Thyroid gland (tissue), 4 donors: ENCODE measurements around the gene ERP29. TPM values are rescaled to one million over a fixed set of nuclear protein-coding genes. Genes with fewer than 3 reads are reported as not detected.
"Not testable (repeated sequence)": the region's sequence is repeated elsewhere in the genome, so short reads cannot be mapped to it uniquely, and the experiment has no call there.

Experiments
- DNase-seq, 2 donors: peaks; one replicate each; pipeline ENCODE4 v3.0.0-alpha.2; 2019
- H3K27ac ChIP-seq, 3 donors: fragments of 200-600 bp; sonication (generic); 1 replicate in 2 of 3; 2 replicates in 1 of 3; pipeline ENCODE4 v1.5.1; 2016 to 2019; ENCODE audit warnings: mild to moderate bottlenecking in 1 of 3, moderate library complexity in 1 of 3
- H3K27me3 ChIP-seq: fragments of 200-600 bp; sonication (generic); one replicate; pipeline ENCODE4 v1.5.1; 2019
- H3K36me3 ChIP-seq, 2 donors: fragments of 200-600 bp; sonication (generic); one replicate each; pipeline ENCODE4 v1.5.1; 2016 to 2019
- H3K4me1 ChIP-seq, 2 donors: fragments of 200-600 bp; sonication (generic); one replicate each; pipeline ENCODE4 v1.5.1; 2017 to 2019
- H3K4me3 ChIP-seq, 3 donors: fragments of 200-600 bp; sonication (generic); replicated peaks in 1 of 3; 1 replicate in 2 of 3; 2 replicates in 1 of 3; pipeline ENCODE4 v1.5.1; 2016; ENCODE audit warnings: mild to moderate bottlenecking in 1 of 3
- H3K9me3 ChIP-seq: fragments of 200-600 bp; sonication (generic); one replicate; pipeline ENCODE4 v1.5.1; 2017
- POLR2A ChIP-seq, 2 donors: fragments of 450-650 bp; IDR thresholded peaks; one replicate each; pipeline ENCODE4 v1.6.1; 2017; ENCODE audit warnings: antibody characterized with exemption in 2 of 2, mild to moderate bottlenecking in 2 of 2, moderate library complexity in 1 of 2
- WGBS, 2 donors: methylation state at CpG; one replicate each; pipeline ENCODE4 v1.1.5; 2017; 5-methylcytosine and 5-hydroxymethylcytosine counted together
- intact Hi-C: fragments of 100-400 bp; cut with DNase I; formaldehyde crosslinking; loops from one replicate; pipeline ENCODE4 v1.15.1; 2023
- total RNA-seq, 4 donors: library from RNA; depleted of rRNA; stranded (reverse); fragments of >200 nt; gene quantifications; one replicate each; pipeline ENCODE4 v1.2.3, GENCODE V29; 2016
- TF ChIP-seq, protein P1 (sequence below), 6 experiments: fragments of 200-600 bp in 3 of 6; fragments of 450-650 bp in 3 of 6; sonication (generic) in 3 of 6; IDR thresholded peaks; one replicate each; pipeline ENCODE4 v1.5.1; 2016 to 2019; ENCODE audit warnings: antibody characterized with exemption in 6 of 6, mild to moderate bottlenecking in 2 of 6, inconsistent platforms in 1 of 6, moderate library complexity in 1 of 6

ERP29 gene
- total RNA-seq, 4 donors from 2014 or later: 66.1 to 93.3 (median 80.7) TPM

DNA sequence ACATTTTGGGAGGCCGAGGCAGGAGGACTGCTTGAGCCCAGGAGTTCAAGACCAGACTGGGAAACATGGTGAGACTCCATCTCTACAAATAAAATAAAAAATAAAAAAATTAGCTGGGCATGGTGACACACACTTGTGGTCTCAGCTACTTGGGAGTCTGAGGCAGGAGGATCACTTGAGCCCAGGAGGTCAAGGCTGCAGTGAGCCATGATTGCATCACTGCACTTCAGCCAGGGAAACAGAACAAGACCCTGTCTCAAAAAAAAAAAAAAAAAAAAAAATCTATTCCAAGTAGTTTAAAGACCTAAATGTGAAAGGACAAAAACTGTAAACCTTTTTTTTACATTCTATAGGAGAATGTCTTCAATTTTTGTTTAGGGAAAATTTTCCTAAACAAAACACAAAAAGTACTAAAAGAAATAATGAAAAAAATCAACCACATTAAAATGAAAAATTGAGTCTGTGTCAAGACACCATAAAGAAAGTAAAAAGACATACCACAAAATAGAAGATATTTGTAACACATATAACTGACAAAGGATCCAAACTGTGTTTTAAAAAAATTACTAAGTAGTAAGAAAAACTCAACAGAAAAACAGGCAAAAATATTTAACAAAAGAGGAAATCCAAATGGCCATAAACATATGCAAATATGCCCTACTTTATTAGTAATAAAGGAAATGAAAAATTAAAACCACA is 17.3 kb upstream of the ERP29 start:
- Histone ChIP-seq H3K27me3 (no peaks in the 10 kb centered on the region), H3K4me3 (no peak overlapping the region), H3K4me1 (peaks cover 0 to 7% of the 10 kb centered on the region in 2 donors), H3K36me3 (no peaks in the 10 kb centered on the region), H3K27ac (no peak overlapping the region), H3K9me3 (no peaks in the 10 kb centered on the region)
- TF ChIP-seq POLR2A (IDR thresholded peaks at IDR 0.05): no peak
- TF ChIP-seq, protein P1, sequence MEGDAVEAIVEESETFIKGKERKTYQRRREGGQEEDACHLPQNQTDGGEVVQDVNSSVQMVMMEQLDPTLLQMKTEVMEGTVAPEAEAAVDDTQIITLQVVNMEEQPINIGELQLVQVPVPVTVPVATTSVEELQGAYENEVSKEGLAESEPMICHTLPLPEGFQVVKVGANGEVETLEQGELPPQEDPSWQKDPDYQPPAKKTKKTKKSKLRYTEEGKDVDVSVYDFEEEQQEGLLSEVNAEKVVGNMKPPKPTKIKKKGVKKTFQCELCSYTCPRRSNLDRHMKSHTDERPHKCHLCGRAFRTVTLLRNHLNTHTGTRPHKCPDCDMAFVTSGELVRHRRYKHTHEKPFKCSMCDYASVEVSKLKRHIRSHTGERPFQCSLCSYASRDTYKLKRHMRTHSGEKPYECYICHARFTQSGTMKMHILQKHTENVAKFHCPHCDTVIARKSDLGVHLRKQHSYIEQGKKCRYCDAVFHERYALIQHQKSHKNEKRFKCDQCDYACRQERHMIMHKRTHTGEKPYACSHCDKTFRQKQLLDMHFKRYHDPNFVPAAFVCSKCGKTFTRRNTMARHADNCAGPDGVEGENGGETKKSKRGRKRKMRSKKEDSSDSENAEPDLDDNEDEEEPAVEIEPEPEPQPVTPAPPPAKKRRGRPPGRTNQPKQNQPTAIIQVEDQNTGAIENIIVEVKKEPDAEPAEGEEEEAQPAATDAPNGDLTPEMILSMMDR (IDR thresholded peaks at IDR 0.05): no peak
- DNase-seq: no peak
- intact Hi-C loops: no loop called here
- 93 to 100% methylated on average over 1 of the region's 1 CpG for WGBS, 2 donors

DNA sequence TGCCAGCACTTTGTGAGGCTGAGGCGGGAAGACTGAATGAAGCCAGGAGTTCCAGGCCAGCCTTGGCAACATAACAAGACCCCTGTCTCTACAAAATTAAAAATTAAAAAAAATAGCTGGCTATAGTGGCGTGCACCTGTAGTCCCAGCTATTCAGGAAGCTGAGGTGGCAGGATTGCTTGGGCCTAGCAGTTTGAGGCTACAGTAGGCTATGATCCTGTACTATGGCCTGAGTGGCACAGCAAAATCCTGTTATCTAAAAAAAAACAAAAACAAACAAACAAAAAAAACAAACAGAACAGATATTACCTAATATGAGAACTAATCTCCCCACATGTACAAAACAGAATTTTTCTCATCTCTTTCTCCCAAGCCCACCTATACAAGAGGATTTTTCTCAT is 15.9 kb upstream of the ERP29 start:
- Histone ChIP-seq H3K4me1 (peaks cover 0 to 7% of the 10 kb centered on the region in 2 donors), H3K27ac (no peak overlapping the region), H3K36me3 (no peaks in the 10 kb centered on the region), H3K27me3 (no peaks in the 10 kb centered on the region), H3K9me3 (no peaks in the 10 kb centered on the region), H3K4me3 (no peak overlapping the region)
- 95 to 98% methylated on average over 2 of the region's 2 CpGs for WGBS, 2 donors
- no peak for TF ChIP-seq POLR2A (IDR thresholded peaks at IDR 0.05)
- TF ChIP-seq, protein P1 (IDR thresholded peaks at IDR 0.05): no peak
- intact Hi-C loops: no loop called here
- no peak for DNase-seq

DNA sequence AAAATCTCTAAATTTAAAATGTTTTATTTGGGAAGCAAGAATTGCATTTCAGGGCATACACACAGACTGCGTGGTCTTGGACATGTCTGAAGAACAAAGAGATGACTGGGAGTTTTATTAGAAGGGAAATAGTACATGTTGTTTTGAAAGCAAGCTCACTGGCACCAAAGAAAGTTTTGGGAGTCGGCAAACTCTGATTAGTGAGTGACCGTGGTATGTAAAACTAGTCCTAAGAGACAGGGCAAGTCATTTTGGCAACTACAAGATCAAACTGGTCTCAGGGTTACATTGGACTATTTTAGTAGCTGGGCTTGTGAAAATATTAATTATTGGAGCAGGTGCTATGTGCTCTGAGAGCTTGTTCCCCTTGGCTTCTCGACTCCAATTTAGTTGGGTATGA is 15.2 kb upstream of the ERP29 start:
- no peak for DNase-seq
- H3K27me3 ChIP-seq: no peaks in the 10 kb centered on the region
- H3K4me3 ChIP-seq: no peak overlapping the region
- peaks cover 0 to 7% of the 10 kb centered on the region in 2 donors for H3K4me1 ChIP-seq
- no peaks in the 10 kb centered on the region for H3K9me3 ChIP-seq
- intact Hi-C loops: no loop called here
- H3K27ac ChIP-seq: no peak overlapping the region
- TF ChIP-seq, protein P1 (IDR thresholded peaks at IDR 0.05): no peak
- TF ChIP-seq POLR2A (IDR thresholded peaks at IDR 0.05): no peak
- WGBS, 2 donors: 76 to 88% methylated on average over 4 of the region's 4 CpGs
- no peaks in the 10 kb centered on the region for H3K36me3 ChIP-seq

DNA sequence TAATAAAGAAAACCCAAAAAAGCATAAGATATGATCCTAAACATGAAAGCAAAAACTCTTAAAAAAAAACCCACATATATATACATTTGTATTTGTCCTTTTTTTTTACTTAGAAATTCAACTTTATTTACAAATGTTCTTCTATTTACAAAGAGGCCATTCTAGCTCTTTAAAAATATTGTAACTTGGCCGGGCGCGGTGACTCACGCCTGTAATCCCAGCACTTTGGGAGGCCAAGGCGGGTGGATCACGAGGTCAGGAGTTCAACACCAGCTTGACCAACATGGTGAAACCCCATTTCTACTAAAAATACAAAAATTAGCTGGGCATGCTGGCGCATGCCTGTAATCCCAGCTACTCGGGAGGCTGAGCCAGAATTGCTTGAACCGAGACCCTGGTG is 14.1 kb upstream of the ERP29 start:
- H3K36me3 ChIP-seq, H3K27ac ChIP-seq, H3K4me1 ChIP-seq, H3K27me3 ChIP-seq, DNase-seq, H3K4me3 ChIP-seq, intact Hi-C loops, H3K9me3 ChIP-seq: not testable (repeated sequence)
- WGBS, 2 donors: 96% methylated on average over 9 of the region's 9 CpGs

DNA sequence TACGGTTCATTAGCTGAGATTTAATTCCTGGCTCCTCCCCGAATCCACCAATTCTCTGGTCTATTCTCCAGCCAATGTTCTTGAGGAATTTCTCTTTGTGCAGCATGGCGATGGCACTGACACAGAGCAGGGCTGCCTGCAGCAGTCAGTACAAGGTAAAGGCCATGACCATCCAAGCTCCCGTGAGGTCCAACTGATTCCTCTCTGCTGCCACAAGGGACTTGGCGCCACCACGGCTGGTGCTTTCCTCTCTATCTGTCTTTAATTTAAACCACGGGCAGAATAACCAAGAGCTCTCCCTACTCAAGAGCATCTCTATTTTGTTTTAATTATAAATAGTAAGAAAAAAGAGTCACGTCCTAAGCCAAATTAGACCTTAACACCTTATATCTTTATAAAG is 12.4 kb upstream of the ERP29 start:
- DNase-seq: no peak
- H3K27ac ChIP-seq: no peak overlapping the region
- no peak for TF ChIP-seq POLR2A (IDR thresholded peaks at IDR 0.05)
- TF ChIP-seq, protein P1 (IDR thresholded peaks at IDR 0.05): no peak
- H3K36me3 ChIP-seq: no peaks in the 10 kb centered on the region
- 92 to 94% methylated on average over 8 of the region's 8 CpGs for WGBS, 2 donors
- no peaks in the 10 kb centered on the region for H3K9me3 ChIP-seq
- H3K4me3 ChIP-seq: no peak overlapping the region
- H3K27me3 ChIP-seq: no peaks in the 10 kb centered on the region
- no peaks in the 10 kb centered on the region for H3K4me1 ChIP-seq
- intact Hi-C loops: no loop called here
